Posterior vena cava (tissue), 2 donors: ENCODE data around the gene TPPP2. TPM values are rescaled to one million over a fixed set of nuclear protein-coding genes. Genes with fewer than 3 reads are reported as not detected.
A peak's percentile ranks its signal among the peaks of the same experiment; 100 is the strongest.

Experiments
- DNase-seq: peaks from one replicate; pipeline ENCODE4 v3.0.0-alpha.2; 2020; ENCODE audit warnings: low spot score
- intact Hi-C, 2 donors: fragments of 100-400 bp; cut with DNase I; formaldehyde crosslinking; loops; one replicate each; pipeline versions ENCODE4 v1.14.1 to v1.14.2; 2022 to 2023
- microRNA-seq, 2 donors: library from miRNA; unstranded; fragments of <30 nt; microRNA quantifications; one replicate each; pipeline ENCODE4 v1.2.0, GENCODE V29; 2020 to 2021; ENCODE audit warnings: borderline microRNAs expressed in 2 of 2
- total RNA-seq, 2 donors: library from RNA; stranded (reverse); fragmentation: NEBNext Ultra II Directional; extraction: Animal tissue kit (Norgen Biotek cat#: 25700); gene quantifications; one replicate each; pipeline ENCODE4 v1.2.1, GENCODE V29; 2021
- donor health status: DM: yes; HTN: yes; CAD: no.
- donor health status: DM: yes; HTN: yes; CAD: no.

Gene TPPP2
- total RNA-seq, 2 donors from 2014 or later, result not detected

DNA sequence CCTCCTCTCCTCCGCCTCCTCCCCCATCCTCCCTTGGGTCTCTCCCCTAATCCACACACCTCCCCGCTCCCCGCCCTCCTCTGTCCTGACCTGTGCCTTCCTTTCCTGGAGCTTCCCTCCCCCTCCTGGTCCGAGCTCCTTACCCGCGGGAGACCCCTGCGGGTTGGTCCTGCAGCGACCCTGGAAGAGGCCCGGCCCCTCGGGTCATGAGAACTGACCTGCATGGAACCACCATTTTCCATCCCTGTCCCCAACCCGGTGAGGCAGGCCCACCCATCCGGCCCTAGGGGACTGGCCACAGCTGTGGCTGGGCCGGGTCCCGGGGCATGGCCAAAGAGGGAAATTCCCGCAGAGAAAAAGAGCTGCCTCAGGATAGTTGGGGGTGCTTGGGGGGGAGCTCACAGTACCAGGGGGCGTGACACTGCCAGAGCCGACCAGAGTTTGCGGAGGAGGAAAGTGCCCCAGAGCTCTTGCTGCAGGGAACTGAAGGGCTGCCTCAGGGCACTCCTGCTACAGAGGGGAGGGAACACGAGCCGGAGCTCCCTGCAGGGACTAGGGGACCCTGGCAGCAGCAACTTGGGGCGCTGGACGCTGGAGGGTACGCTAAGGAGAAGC lies 40.7 kb downstream of the TPPP2 start:
- intact Hi-C loops, result loop anchor here in 1 of 2 donors (5.0 kb wide), 1 partner anchor 37 kb away; no protein-coding TSS in a partner anchor
- peak; percentile 84 for DNase-seq

DNA sequence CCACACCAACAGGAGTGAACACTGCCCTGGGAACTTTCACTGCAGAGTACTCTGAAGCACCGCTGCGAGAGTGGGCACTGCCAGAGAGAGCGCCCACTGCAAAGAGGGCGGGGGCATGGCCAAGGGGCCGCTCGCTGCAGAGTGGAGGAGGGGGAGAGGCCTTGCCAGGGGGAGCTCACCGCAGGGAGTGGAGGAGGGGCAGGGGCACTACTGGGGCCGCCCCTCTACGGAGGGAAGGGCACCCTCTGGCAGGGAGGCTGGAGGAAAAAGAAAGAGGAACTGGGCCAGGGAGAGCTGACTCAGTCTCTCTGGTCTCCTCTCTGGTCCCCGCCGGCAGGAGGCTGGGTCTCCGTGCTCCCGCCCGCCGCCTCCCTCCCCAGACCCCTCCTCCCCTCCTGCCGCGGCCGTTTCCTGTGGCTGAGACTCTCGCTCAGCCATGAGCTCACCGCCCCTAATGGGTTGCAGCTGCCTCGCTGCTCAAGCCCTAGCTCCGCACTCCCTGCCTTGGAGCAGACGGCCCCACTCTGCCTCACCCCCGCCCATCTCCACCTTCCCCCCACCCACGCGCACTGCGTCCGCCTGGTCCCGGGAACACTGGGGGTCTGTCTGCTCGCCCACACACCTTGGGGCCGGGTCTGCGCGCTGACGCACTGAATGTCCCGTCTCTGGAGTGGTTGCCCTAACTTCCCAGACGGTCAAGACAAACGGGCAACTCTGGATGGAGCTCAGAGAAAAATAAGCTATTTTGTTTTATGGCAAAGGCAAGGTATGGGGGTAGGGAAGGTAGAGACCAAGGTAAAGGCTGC lies 41.4 kb downstream of the TPPP2 start:
- intact Hi-C loops, result loop anchor here in 1 of 2 donors (2.0 to 5.0 kb wide), 2 partner anchors 15 to 36 kb away; no protein-coding TSS in a partner anchor
- peak; percentile 97 for DNase-seq

DNA sequence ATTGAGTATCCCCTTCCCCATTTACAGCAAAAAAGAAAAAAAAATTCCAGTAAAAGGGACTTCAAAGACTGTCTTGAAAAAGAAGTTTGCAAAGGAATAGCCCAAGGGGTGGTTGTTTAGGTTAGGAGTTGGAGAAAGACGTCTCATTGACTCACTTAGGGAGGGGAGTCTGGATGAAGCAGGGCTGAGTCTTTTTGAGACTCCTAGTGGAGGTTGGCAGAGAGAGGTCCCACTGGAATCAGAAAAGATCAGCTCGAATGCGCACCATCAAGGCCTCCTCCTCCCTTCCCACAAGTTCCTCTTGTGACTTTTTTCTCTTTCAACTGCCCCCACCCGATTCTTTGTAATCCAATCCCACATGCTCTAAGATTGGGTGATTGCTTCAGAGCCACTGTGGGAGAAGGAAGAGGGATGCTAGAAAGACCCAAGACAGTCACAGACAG lies 42.0 kb downstream of the TPPP2 start:
- intact Hi-C loops, result loop anchor here in 1 of 2 donors (2.0 to 5.0 kb wide), 2 partner anchors 15 to 35 kb away; no protein-coding TSS in a partner anchor
- DNase-seq, result no peak

DNA sequence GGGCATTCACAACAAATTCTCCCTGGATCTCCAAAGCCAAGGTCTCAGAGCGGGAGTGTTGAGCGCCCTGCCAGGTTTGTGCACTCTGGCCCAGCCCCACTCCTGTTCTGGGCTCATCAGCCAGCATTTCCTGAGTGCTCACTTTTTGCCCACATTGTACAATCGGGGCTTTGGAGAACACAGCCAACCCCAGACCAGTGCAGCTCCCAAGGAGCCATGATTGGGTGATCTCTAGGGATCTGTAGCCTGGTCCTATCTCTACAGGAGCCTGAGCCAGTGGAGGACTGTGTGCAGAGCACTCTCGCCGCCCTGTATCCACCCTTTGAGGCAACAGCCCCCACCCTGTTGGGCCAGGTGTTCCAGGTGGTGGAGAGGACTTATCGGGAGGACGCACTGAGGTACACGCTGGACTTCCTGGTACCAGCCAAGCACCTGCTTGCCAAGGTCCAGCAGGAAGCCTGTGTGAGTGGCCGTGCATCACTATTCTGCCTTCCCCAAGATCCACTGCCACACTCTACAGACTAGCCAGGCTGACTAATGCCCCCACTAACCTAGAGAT lies 42.8 kb downstream of the TPPP2 start:
- intact Hi-C loops, result loop anchor here in 1 of 2 donors (2.0 to 5.0 kb wide), 2 partner anchors 14 to 34 kb away; no protein-coding TSS in a partner anchor

DNA sequence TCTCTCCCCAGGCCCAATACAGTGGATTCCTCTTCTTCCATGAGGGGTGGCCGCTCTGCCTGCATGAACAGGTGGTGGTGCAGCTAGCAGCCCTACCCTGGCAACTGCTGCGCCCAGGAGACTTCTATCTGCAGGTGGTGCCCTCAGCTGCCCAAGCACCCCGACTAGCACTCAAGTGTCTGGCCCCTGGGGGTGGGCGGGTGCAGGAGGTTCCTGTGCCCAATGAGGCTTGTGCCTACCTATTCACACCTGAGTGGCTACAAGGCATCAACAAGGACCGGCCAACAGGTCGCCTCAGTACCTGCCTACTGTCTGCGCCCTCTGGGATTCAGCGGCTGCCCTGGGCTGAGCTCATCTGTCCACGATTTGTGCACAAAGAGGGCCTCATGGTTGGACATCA lies 43.9 kb downstream of the TPPP2 start:
- intact Hi-C loops, result loop anchor here (1.0 to 5.0 kb wide), 3 partner anchors 13 to 42 kb away; no protein-coding TSS in a partner anchor

More for the DNA sequence above, 42.8 kb downstream of the TPPP2 start:
- no peak for DNase-seq

DNA sequence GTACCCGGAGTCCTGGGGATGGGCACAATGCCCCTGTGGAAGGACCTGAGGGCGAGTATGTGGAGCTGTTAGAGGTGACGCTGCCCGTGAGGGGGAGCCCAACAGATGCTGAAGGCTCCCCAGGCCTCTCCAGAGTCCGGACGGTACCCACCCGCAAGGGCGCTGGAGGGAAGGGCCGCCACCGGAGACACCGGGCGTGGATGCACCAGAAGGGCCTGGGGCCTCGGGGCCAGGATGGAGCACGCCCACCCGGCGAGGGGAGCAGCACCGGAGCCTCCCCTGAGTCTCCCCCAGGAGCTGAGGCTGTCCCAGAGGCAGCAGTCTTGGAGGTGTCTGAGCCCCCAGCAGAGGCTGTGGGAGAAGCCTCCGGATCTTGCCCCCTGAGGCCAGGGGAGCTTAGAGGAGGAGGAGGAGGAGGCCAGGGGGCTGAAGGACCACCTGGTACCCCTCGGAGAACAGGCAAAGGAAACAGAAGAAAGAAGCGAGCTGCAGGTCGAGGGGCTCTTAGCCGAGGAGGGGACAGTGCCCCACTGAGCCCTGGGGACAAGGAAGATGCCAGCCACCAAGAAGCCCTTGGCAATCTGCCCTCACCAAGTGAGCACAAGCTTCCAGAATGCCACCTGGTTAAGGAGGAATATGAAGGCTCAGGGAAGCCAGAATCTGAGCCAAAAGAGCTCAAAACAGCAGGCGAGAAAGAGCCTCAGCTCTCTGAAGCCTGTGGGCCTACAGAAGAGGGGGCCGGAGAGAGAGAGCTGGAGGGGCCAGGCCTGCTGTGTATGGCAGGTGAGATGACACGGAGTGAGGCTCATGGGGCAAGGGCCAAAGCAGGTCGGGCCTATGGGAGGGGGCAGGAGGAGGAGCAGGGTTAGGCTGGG lies 44.6 kb downstream of the TPPP2 start:
- no peak for DNase-seq
- intact Hi-C loops, result loop anchor here (1.0 to 5.0 kb wide), 2 partner anchors 33 to 42 kb away; no protein-coding TSS in a partner anchor

More for the DNA sequence above, 43.9 kb downstream of the TPPP2 start:
- DNase-seq, result no peak

DNA sequence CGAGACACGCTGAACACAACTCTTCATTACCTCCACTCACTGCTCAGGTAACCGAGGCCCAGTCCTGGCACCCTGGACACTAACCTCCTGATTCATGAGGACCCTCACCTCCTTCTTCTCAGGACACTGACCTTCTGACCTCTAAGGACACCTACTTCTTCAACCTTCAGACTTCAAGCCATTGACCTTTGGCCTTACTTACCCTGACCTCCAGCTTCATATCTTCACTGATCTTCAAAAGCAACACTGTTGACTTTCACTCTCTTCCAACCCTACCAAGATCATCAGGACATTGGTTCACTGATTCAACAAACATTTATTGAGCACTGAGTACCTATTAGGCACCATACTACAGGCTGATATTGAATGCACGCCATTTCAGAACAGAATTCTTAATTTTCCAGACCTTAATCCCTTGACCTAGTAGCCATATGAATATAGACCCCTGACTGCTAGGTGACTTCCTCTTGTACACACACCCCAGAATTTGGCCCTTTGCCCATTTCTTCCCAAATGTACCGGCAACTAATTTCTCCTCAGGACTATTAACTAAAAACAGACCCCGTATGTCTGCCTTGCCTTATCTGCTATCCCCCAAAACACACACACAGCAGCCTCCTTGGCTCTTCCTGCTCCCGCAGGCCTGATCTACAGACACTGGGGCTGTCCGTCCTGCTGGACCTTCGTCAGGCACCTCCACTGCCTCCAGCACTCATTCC lies 45.9 kb downstream of the TPPP2 start:
- no peak for DNase-seq
- intact Hi-C loops, result no loop called here

DNA sequence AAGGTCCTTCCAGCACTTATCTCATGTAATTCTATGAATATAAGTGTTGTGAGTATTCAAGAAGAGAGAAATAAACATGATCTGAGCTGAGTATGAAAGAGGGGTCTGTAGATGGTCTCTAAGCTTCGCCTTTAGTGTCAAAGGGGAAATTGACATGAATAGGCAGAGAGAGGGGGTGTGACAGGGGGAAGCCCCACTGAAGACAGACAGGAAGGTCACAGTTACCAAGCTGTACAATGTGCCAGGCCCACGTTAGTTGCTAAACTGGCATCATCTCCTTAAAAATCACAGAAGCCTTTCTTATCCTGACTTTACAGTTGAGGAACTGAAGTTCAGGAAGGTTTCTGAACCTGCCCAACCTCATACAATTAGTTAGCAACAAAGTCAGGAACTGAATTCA lies 47.7 kb downstream of the TPPP2 start:
- intact Hi-C loops, result no loop called here
- DNase-seq, result no peak

DNA sequence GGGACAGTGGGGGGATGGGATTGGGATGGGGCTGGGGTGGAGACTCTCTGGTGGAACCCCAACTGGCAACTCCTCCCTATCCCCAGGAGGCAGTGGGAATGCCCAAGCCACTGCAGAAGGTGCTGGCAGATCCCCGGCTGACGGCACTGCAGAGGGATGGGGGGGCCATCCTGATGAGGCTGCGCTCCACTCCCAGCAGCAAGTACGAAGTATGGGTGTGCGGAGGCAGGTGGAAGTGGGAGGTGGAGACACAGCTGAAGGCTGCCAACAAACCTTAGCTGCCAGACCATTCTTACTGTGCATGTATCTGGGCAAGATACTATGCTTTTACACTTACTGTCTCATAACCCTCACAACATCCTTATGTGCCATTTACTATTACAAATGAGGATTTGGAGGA lies 48.3 kb downstream of the TPPP2 start:
- DNase-seq, result no peak
- intact Hi-C loops, result no loop called here

DNA sequence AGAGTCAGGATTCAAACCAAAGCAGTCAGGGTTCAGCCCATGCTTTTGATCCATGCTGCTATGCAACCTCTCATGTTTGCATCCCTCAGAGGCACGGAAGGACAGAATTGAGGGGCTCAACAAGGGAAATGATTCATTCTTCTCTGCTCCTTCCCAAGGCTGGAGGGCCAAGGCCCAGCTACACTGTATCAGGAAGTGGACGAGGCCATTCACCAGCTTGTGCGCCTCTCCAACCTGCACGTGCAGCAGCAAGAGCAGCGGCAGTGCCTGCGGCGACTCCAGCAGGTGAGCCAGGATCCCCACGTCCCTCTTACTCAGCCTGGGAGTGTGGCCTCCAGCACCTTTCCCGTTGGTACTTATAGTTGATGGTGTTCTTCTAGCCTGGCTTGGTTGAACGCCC lies 48.7 kb downstream of the TPPP2 start:
- intact Hi-C loops, result loop anchor here in 1 of 2 donors (1.0 kb wide), 1 partner anchor 25 kb away; no protein-coding TSS in a partner anchor
- DNase-seq, result no peak

DNA sequence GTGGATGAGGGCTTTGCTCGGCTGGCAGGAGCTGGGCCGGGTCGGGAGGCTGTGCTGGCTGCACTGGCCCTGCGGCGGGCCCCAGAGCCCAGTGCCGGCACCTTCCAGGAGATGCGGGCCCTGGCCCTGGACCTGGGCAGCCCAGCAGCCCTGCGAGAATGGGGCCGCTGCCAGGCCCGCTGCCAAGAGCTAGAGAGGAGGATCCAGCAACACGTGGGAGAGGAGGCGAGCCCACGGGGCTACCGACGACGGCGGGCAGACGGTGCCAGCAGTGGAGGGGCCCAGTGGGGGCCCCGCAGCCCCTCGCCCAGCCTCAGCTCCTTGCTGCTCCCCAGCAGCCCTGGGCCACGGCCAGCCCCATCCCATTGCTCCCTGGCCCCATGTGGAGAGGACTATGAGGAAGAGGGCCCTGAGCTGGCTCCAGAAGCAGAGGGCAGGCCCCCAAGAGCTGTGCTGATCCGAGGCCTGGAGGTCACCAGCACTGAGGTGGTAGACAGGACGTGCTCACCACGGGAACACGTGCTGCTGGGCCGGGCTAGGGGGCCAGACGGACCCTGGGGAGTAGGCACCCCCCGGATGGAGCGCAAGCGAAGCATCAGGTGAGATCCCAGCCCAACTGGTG lies 51.6 kb downstream of the TPPP2 start:
- DNase-seq, result no peak
- intact Hi-C loops, result no loop called here

Small RNA genes within 50 kb of the gene (microRNA-seq; reads per million reads assigned to microRNA genes)
- gene MIR6717, result 0 reads per million in 2 donors

Other genes with a start within 250 kb of the TPPP2 start
- 10 to 100 TPM in 1 of 2 donors, 1 to 10 TPM in 1; 7.0 to 16.3 TPM for gene RNASE6, start 248.9 kb upstream of the TPPP2 start, total RNA-seq
- 100 to 1,000 TPM; 222 to 363 TPM for gene RNASE1, start 227.4 kb upstream of the TPPP2 start, total RNA-seq
- gene RNASE3, start 138.8 kb upstream of the TPPP2 start, total RNA-seq, result under 1 TPM; 0.48 to 0.60 TPM
- gene RNASE2, start 74.7 kb upstream of the TPPP2 start, total RNA-seq, result 1 to 10 TPM; 3.7 to 9.7 TPM
- gene METTL17, start 40.2 kb upstream of the TPPP2 start, total RNA-seq, result 10 to 100 TPM; 30.1 to 33.5 TPM
- 1 to 10 TPM in 1 of 2 donors, under 1 TPM in 1; 0.24 to 1.1 TPM for gene SLC39A2, start 30.9 kb upstream of the TPPP2 start, total RNA-seq
- 10 to 100 TPM; 78.0 to 80.7 TPM for gene NDRG2, start 5.2 kb upstream of the TPPP2 start, total RNA-seq
- gene RNASE13, start 4.6 kb downstream of the TPPP2 start, total RNA-seq, result not detected
- gene RNASE7, start 12.1 kb downstream of the TPPP2 start, total RNA-seq, result not detected
- gene RNASE8, start 27.6 kb downstream of the TPPP2 start, total RNA-seq, result not detected
- gene ARHGEF40, start 40.1 kb downstream of the TPPP2 start, total RNA-seq, result 10 to 100 TPM; 41.4 to 48.6 TPM
- gene ZNF219, start 68.4 kb downstream of the TPPP2 start, total RNA-seq, result 10 to 100 TPM; 27.0 to 37.6 TPM
- not detected for gene TMEM253, start 70.8 kb downstream of the TPPP2 start, total RNA-seq
- not detected for gene OR5AU1, start 125.8 kb downstream of the TPPP2 start, total RNA-seq
- 100 to 1,000 TPM; 239 to 283 TPM for gene HNRNPC, start 239.2 kb downstream of the TPPP2 start, total RNA-seq
- gene RPGRIP1, start 249.9 kb downstream of the TPPP2 start, total RNA-seq, result under 1 TPM; 0.10 to 0.88 TPM